Measurements from ENCODE around the gene PSMC6. TPM values are rescaled to one million over a fixed set of nuclear protein-coding genes. Genes with fewer than 3 reads are reported as not detected.

Gene PSMC6
- total and polyA plus RNA-seq, 2 of the 13 experiments (the other 11 are each of a cell fraction or from before 2014, with no cell fraction given), result 90.0 to 210 TPM

DNA sequence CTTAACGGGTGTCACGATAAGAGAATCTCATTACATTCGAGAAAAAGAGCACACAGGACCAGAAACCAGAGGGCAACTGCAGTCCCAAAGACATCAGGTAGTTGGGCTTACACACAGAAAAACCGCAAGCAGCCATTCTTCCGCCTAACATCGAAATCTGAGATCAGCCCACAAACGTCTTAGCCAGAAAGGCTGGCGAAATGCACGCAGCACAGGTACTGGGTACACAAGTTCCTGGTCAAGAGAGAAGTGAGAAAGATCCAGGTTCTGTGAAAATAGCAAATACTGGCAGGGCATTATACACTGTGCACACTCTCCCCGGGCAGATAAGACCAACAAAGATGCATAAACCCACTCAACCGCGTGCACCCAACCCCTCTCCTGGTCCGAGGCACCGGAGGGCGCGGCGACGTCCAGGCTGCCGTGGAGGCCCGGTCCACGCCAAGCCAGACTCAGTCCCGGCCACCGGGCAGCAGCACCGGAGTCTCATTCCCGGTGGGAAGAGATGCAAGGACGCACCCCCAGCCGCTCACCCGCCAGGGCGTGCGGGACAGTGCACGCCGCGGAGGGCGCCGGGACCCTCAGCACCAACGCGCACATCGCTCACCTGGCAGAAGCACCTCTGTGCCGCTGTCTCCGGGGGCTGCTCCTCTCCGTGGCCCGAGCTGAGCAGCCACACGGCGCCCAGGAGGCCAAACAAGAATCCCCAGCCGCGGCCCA, 12.1 kb upstream of the PSMC6 start (continued):
- TF ChIP-seq NFAT5 (CRISPR knock-in tag; IDR thresholded peaks at IDR 0.05) (0 out of 2 replicates have a peak, but pooled peaks have one; percentile 59), MZF1 (CRISPR knock-in tag; IDR thresholded peaks at IDR 0.05; ENCODE audit: borderline replicate concordance) (no peak), ZNF335 (CRISPR knock-in tag; IDR thresholded peaks at IDR 0.05) (0 out of 2 replicates have a peak, but pooled peaks have one; percentile 40), HNF1A (IDR thresholded peaks at IDR 0.05; ENCODE audit: low read depth) (no peak), HNF1A (CRISPR knock-in tag; IDR thresholded peaks at IDR 0.05; ENCODE audit: borderline replicate concordance) (no peak), ZBTB3 (CRISPR knock-in tag; IDR thresholded peaks at IDR 0.05; ENCODE audit: borderline replicate concordance, low read depth) (no peak), ZNF580 (CRISPR knock-in tag; IDR thresholded peaks at IDR 0.05; ENCODE audit: borderline replicate concordance, low read depth) (no peak), REPIN1 (CRISPR knock-in tag; IDR thresholded peaks at IDR 0.05; ENCODE audit: borderline replicate concordance, low read depth) (no peak), TMF1 (CRISPR knock-in tag; IDR thresholded peaks at IDR 0.05; ENCODE audit: low read depth) (no peak), RBM22 (optimal IDR thresholded peaks at IDR 0.05; ENCODE audit: low read length) (no peak), ESRRA (CRISPR knock-in tag; IDR thresholded peaks at IDR 0.05; ENCODE audit: low read depth) (no peak), ZBTB14 (CRISPR knock-in tag; IDR thresholded peaks at IDR 0.05) (peak; percentile 19; the same call in 1 of the 2 replicates), ZNF24 (IDR thresholded peaks at IDR 0.05) (no peak)

Measured in HepG2 (cell line).